COLO668 (cell line): ENCODE data around the gene C2orf68.
"Not testable (repeated sequence)": the region's sequence is repeated elsewhere in the genome, so short reads cannot be mapped to it uniquely, and the experiment has no call there.

Experiments
- DNase-seq: peaks from one replicate; lab custom pipeline; 2025; ENCODE audit not compliant: unreplicated experiment; lab: John Stamatoyannopoulos, UW

The C2orf68 gene

GRCh38 chr2:85599468-85600234 is 12.2 kb downstream of the C2orf68 start:
- no peak for DNase-seq

- no peak for DNase-seq
Measured at GRCh38 chr2:85598594-85599340, 13.1 kb downstream of the C2orf68 start.

- DNase-seq: no peak
Measured at GRCh38 chr2:85597241-85597640, 14.6 kb downstream of the C2orf68 start.

GRCh38 chr2:85596486-85597143 is 15.3 kb downstream of the C2orf68 start:
- DNase-seq: no peak

- DNase-seq: no peak
Measured at GRCh38 chr2:85596026-85596333, 15.9 kb downstream of the C2orf68 start.

GRCh38 chr2:85595301-85596025 is 16.4 kb downstream of the C2orf68 start, which contains the start of gene RNF181:
Gene RNF181 (plus strand): TSS chr2:85595745. CDS start chr2:85595764, 19 bp downstream.
- DNase-seq: peak; percentile 92

GRCh38 chr2:85594715-85595300 is 17.1 kb downstream of the C2orf68 start:
- DNase-seq: no peak

- no peak for DNase-seq
Measured at GRCh38 chr2:85593023-85593422, 18.8 kb downstream of the C2orf68 start.

- DNase-seq: not testable (repeated sequence)
Measured at GRCh38 chr2:85592299-85592698, 19.6 kb downstream of the C2orf68 start.

- DNase-seq: no peak
Measured at GRCh38 chr2:85591563-85591962, 20.3 kb downstream of the C2orf68 start.

- DNase-seq: no peak
Measured at GRCh38 chr2:85590950-85591349, 20.9 kb downstream of the C2orf68 start.

- DNase-seq: peak; percentile 29
Measured at GRCh38 chr2:85589982-85590791, 21.7 kb downstream of the C2orf68 start.

- DNase-seq: no peak
Measured at GRCh38 chr2:85589181-85589580, 22.7 kb downstream of the C2orf68 start.

GRCh38 chr2:85588645-85589044 is 23.2 kb downstream of the C2orf68 start:
- no peak for DNase-seq

- no peak for DNase-seq
Measured at GRCh38 chr2:85588236-85588635, 23.6 kb downstream of the C2orf68 start.

- DNase-seq: no peak
Measured at GRCh38 chr2:85585781-85586105, 26.1 kb downstream of the C2orf68 start.

GRCh38 chr2:85584857-85585780 is 26.7 kb downstream of the C2orf68 start:
- DNase-seq: no peak

- no peak for DNase-seq
Measured at GRCh38 chr2:85584354-85584856, 27.5 kb downstream of the C2orf68 start, which contains the start of gene VAMP5. Gene VAMP5 (plus strand): TSS chr2:85584431. CDS start chr2:85584491, 60 bp downstream.
